NT2/D1 (cell line): ENCODE results near the gene ABHD6.

Source experiments
- SUZ12 ChIP-seq: IDR thresholded peaks from 2 replicates; pipeline ENCODE4 v1.6.1; 2011; ENCODE audit not compliant: insufficient read length, insufficient read depth; ENCODE audit errors: extremely low read depth
- YY1 ChIP-seq: IDR thresholded peaks from 2 replicates; pipeline ENCODE4 v1.6.1; 2011; ENCODE audit not compliant: insufficient read length, insufficient read depth
- ZNF274 ChIP-seq: IDR thresholded peaks from 2 replicates; pipeline ENCODE4 v1.6.1; 2011; ENCODE audit warnings: mild to moderate bottlenecking, low read depth, low read length

- no peak for TF ChIP-seq YY1
- no peak for TF ChIP-seq ZNF274
- no peak for TF ChIP-seq SUZ12
Measured at GRCh38 chr3:58337190-58337589, 99.6 kb downstream of the ABHD6 start.
